Endothelial cell (in vitro differentiated cells): ENCODE data around the gene PLCH2. TPM values are rescaled to one million over a fixed set of nuclear protein-coding genes. Genes with fewer than 3 reads are reported as not detected.
A peak's percentile ranks its signal among the peaks of the same experiment; 100 is the strongest.

Experiments used
- DNase-seq: peaks from one replicate; pipeline ENCODE4 v3.0.0; 2021; ENCODE audit warnings: low spot score
- H3K27ac Mint-ChIP-seq: one replicate; pipeline ENCODE4 v1.8.0; 2021; ENCODE audit warnings: mixed read lengths, inconsistent platforms; ENCODE audit not compliant: unreplicated experiment
- H3K27me3 Mint-ChIP-seq: one replicate; pipeline ENCODE4 v1.8.0; 2021; ENCODE audit warnings: mild to moderate bottlenecking, moderate library complexity, mixed read lengths, inconsistent platforms; ENCODE audit not compliant: unreplicated experiment
- H3K36me3 Mint-ChIP-seq: one replicate; pipeline ENCODE4 v1.8.0; 2021; ENCODE audit warnings: mild to moderate bottlenecking, low read depth, mixed read lengths, inconsistent platforms; ENCODE audit not compliant: unreplicated experiment
- H3K4me1 Mint-ChIP-seq: one replicate; pipeline ENCODE4 v1.8.0; 2021; ENCODE audit warnings: mild to moderate bottlenecking, mixed read lengths, inconsistent platforms; ENCODE audit not compliant: unreplicated experiment
- H3K4me3 Mint-ChIP-seq: one replicate; pipeline ENCODE4 v1.8.0; 2021; ENCODE audit warnings: mild to moderate bottlenecking, mixed read lengths, inconsistent platforms; ENCODE audit not compliant: unreplicated experiment
- H3K9me3 Mint-ChIP-seq: one replicate; pipeline ENCODE4 v1.8.0; 2021; ENCODE audit warnings: mixed read lengths, inconsistent platforms; ENCODE audit not compliant: unreplicated experiment
- total RNA-seq: library from RNA; stranded (reverse); fragmentation: NEBNext Ultra II Directional; extraction: Animal tissue kit (Norgen Biotek cat#: 25700); gene quantifications from one replicate; pipeline ENCODE4 v1.2.1, GENCODE V29; 2021; ENCODE audit not compliant: unreplicated experiment
- TF ChIP-seq, protein P1 (sequence below): fragments of 200-600 bp; sonication (generic); IDR thresholded peaks from one replicate; pipeline ENCODE4 v1.5.0; 2021; ENCODE audit warnings: antibody characterized with exemption; ENCODE audit not compliant: unreplicated experiment

Gene PLCH2
- total RNA-seq, 1 donor from 2014 or later = not detected

DNA sequence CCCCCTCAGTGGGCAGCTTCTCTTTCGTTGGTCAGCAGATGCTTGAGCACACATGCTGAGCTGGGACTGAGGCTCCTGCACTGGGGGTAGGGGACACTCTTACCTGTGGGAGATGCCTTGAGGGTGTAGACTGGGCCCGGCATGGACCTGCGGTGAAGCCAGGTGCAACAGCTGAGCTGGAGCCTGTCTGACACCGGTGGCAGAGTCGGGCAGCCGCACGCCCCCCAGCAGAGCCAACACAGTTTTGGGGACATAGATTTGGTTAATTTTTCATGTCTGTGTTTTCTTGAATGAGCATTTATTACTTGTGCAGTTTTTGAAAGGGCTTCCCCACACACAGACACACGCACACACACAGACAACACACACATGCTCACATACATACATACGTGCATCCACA lies 59.9 kb downstream of the PLCH2 start:
- peaks cover 17% of the 10 kb centered on the region for H3K27me3 Mint-ChIP-seq
- no peaks in the 10 kb centered on the region for H3K4me1 Mint-ChIP-seq
- no peaks in the 10 kb centered on the region for H3K9me3 Mint-ChIP-seq
- H3K4me3 Mint-ChIP-seq = no peak overlapping the region
- DNase-seq = no peak
- no peak overlapping the region for H3K27ac Mint-ChIP-seq
- TF ChIP-seq, protein P1, sequence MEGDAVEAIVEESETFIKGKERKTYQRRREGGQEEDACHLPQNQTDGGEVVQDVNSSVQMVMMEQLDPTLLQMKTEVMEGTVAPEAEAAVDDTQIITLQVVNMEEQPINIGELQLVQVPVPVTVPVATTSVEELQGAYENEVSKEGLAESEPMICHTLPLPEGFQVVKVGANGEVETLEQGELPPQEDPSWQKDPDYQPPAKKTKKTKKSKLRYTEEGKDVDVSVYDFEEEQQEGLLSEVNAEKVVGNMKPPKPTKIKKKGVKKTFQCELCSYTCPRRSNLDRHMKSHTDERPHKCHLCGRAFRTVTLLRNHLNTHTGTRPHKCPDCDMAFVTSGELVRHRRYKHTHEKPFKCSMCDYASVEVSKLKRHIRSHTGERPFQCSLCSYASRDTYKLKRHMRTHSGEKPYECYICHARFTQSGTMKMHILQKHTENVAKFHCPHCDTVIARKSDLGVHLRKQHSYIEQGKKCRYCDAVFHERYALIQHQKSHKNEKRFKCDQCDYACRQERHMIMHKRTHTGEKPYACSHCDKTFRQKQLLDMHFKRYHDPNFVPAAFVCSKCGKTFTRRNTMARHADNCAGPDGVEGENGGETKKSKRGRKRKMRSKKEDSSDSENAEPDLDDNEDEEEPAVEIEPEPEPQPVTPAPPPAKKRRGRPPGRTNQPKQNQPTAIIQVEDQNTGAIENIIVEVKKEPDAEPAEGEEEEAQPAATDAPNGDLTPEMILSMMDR = no peak
- no peaks in the 10 kb centered on the region for H3K36me3 Mint-ChIP-seq

DNA sequence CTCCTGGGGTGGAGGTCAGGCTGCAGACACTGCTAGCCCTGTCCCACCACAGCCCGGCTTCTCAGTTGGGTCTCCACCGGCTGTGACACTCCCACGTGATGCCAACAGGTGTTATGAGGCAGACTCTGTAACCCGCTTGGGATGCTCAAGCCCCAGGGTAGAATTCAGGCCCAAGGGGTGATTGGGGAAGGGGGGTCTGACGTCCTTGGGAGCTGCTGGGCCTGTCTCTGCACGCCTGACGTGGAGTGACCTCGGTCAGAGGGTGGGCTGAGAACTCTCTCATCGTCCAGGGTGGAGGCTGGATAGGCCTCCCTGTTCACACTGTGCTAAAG lies 61.7 kb downstream of the PLCH2 start:
- Mint-ChIP-seq H3K27ac (no peak overlapping the region), H3K9me3 (no peaks in the 10 kb centered on the region), H3K36me3 (no peaks in the 10 kb centered on the region), H3K27me3 (peaks cover 15% of the 10 kb centered on the region), H3K4me1 (no peaks in the 10 kb centered on the region), H3K4me3 (no peak overlapping the region)
- no peak for DNase-seq
- TF ChIP-seq, protein P1 = no peak

DNA sequence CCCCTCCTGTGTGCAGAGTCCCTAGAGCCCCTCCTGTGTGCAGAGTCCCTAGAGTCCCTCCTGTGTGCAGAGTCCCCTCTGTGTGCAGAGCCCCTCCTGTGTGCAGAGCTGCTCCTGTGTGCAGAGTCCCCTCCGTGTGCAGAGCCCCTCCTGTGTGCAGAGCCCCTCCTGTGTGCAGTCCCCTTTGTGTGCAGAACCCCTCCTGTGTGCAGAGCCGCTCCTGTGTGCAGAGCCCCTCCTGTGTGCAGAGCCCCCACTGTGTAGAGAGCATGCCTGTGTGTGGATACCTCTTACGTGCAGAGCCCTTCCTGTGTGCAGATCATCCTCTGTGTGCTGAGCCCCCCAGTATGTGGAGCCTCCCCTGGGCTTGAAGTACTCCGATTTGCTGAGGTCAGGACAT lies 62.3 kb downstream of the PLCH2 start:
- no peaks in the 10 kb centered on the region for H3K4me1 Mint-ChIP-seq
- H3K27ac Mint-ChIP-seq = no peak overlapping the region
- no peaks in the 10 kb centered on the region for H3K9me3 Mint-ChIP-seq
- peaks cover 11% of the 10 kb centered on the region for H3K27me3 Mint-ChIP-seq
- no peak for DNase-seq
- H3K36me3 Mint-ChIP-seq = no peaks in the 10 kb centered on the region
- no peak overlapping the region for H3K4me3 Mint-ChIP-seq
- TF ChIP-seq, protein P1 = no peak

DNA sequence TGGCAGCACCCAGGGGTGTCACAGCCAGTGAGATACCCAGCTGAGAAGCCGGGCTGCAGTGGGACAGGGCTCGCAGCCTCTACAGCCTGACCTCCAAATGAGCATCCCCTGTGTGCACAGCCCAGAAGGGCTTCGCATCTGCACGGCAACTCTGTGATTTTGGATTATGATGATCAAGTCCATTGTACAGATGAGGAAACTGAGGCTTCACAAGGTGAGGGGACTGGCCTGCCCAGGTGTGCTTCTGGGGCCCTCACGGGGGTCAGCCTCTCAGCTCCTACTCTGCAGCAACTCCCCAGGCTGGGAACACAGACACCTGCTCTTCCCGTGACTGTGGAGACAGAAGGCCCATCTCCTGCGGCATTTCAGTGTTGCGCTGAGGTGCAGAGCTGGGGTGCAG lies 62.8 kb downstream of the PLCH2 start:
- TF ChIP-seq, protein P1 = no peak
- no peaks in the 10 kb centered on the region for H3K9me3 Mint-ChIP-seq
- no peak for DNase-seq
- H3K4me3 Mint-ChIP-seq = no peak overlapping the region
- no peaks in the 10 kb centered on the region for H3K4me1 Mint-ChIP-seq
- no peak overlapping the region for H3K27ac Mint-ChIP-seq
- H3K36me3 Mint-ChIP-seq = no peaks in the 10 kb centered on the region
- H3K27me3 Mint-ChIP-seq = peaks cover 10% of the 10 kb centered on the region

DNA sequence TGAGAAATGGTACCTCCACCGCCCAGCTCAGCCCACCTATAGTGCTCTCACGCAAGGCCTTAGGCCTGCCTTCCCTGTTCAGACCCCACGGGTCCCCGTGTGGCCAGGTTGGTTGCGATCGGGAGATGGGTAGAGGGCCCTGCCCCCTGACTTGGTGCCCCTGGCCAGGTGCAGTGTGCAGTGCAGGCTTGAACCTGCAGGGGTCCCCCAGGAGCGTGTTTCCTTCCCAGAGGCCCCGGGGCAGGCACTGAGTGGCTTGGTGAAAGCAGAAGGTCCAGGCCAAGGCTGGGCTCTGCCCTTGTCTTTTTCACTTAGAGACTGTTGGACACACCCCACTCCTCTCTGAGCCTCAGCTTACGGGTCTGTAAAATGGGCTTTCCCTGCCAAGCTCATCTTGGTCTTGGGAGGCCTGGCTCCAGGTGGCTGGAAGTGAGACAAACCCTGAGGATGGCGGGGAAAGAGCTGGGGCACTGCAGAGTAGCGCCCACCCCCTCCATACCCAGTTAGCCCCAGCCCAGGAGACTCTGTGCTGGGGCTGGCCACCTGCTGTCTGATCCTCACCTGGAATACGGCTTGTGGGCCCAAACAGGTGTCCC lies 63.3 kb downstream of the PLCH2 start:
- TF ChIP-seq, protein P1 = peak; percentile 64
- Mint-ChIP-seq H3K4me3 (no peak overlapping the region), H3K27me3 (peaks cover 7% of the 10 kb centered on the region), H3K36me3 (no peaks in the 10 kb centered on the region), H3K27ac (no peak overlapping the region), H3K4me1 (no peaks in the 10 kb centered on the region), H3K9me3 (no peaks in the 10 kb centered on the region)
- peak; percentile 66 for DNase-seq
